SH-SY5Y (cell line): Measurements from ENCODE around the gene HBP1.

ENCODE experiments used
- GATA2 ChIP-seq: IDR thresholded peaks from 2 replicates; pipeline ENCODE4 v1.6.1; 2011; ENCODE audit warnings: mild to moderate bottlenecking, low read depth, low read length
- GATA3 ChIP-seq: IDR thresholded peaks from 2 replicates; pipeline ENCODE4 v1.6.1; 2011; ENCODE audit warnings: low read depth, mild to moderate bottlenecking, low read length, moderate library complexity

- TF ChIP-seq GATA2 (no peak), GATA3 (no peak)
These were observed 37.9 kb downstream of the HBP1 start for GRCh38 chr7:107206706-107207105.
